Stimulated activated CD4-positive, alpha-beta T cell treated with anti-CD3 and anti-CD28 coated beads, Interleukin-4, amount 100 ng/mL, for 48 hours (primary cell): ENCODE results near the gene SARDH.
"Not testable (repeated sequence)": the region's sequence is repeated elsewhere in the genome, so short reads cannot be mapped to it uniquely, and the experiment has no call there.

ENCODE experiments used
- DNase-seq, 2 donors: peaks; one replicate each; pipeline ENCODE4 v3.0.0-alpha.2; 2020; ENCODE audit warnings: low read depth in 2 of 2

SARDH gene

DNA sequence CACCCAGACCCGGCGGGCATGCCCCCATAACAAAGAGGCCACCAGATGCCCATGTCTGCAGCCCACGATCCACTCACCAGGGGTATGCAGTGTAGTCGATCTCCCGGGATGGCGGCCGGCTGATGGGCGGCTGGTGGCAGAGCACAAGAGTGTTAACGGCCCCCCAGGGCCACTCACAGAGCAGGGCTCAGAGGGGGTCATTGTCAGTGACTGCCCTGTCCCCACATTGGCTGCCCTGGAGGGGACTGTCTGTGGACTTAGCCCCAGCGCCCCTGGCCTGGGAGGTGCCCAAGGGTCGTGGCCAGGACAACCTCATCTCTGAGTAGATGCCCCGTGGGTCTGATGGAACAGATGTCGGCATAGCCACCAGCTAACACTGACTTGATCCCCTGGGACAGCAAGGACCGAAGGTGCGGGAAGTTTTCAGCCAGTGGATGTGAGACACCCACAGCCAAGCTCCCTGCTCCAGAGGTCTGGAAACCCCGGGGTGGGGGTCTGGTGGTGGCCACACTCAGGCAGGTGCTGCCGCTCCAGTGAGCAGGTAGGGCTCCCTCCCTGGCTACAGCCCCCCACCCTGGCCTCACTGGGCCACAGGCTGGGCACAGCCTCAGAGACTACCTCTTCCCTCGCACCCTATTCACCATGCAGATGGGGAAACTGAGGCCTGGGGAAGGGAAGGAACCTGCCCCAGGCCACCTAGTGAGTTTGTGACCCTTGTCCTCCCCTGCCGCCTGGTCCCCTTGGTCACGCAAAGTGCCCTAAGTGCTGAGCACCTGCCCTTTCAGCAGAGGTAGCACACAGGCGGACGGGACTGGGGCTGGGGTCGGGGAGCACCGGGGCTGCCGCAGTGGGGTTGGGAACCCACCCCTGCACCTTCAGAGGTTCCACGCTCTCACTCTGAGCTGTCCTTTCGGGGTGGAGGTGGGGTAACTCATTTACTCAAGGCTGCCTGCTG, 38.1 kb upstream of the SARDH start:
- no peak for DNase-seq

DNA sequence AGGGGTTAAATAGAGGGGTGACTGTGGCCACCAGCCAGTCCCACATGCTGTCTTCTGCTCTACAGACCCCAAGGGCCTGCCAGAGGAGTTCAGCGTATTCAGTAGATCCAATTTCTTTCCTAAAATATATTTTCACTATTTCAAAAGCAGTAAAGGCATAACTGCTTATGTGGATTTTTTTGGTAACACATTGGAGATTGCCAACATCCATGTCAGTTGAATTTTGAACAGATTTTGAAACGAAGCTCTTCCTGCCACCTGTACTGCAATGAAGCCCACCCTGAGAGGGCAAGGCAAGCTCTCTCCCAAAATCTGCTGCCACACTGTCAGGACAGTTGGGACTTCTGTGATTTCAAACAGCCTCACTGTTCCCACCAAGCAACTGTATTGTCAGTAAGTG, 37.1 kb upstream of the SARDH start:
- DNase-seq: no peak

DNA sequence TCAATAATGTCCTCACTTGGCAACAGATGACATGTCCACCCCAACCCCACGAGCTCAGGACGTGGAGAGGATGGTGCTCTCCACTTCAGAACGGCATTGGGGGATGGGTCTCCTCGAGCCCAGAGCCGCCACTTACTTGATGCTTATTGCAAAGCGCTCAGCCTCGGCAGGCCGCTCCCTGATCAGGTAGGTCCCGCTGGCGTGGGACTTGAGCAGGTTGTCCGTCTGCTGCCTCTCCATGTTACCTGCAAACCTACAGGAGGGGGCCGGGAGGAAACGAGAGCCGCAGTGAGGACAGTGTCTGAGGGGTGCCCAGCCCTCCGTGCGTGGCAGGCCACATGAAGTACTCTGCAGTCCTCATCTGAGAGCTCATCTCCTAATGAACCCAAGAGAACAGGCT, 36.6 kb upstream of the SARDH start:
- no peak for DNase-seq

DNA sequence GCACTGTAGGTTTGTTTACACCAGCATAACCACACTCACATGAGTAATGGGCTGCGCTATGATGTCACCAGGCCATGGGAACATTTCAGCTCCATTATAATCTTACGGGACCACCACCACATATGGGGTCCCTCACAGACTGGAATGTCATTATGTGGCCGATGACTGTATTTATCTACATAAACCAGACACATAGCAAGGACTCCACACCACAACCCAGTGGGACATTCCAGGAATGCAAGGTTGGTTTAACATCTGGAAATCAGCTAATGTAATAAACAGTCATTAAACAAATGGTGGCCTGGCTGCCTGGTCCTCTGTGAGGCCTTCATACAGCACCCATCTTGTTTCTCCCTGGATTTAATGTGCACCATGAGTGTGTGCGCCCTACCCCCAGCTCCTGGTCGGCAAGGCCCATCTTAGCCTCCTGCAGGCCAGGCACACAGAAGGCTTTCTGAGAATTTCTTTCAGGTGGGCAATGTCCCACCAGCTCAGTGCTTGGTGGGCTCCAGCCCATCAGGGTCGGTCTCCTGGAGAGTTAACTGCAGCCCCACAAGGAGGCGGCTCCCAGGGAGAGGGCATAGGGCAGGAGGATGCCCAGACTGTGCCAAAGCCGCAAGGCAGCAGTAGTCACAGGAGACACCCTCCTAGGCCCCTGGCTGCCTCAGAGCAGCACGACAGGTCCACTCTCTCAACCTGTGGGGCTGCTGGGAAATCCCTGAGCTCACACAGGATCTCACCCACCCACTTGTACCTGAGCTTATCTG, 35.9 kb upstream of the SARDH start:
- no peak for DNase-seq

DNA sequence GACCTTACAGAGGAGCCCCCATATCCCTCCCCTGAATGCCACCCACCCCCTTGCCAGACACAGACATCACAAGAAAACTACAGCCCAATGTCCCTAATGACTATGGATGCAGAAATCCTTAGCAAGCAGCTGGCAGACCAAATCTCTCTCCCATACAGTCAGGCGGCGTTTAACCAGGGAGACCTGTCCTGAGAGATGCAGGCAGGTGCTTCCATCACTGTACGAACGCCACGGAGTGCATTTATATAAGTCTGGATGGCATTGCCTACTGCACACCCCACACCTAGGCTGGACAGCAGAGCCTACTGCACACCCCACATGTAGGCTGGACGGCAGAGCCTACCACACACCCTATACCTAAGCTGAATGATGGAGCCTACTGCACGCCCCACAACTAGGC, 34.4 kb upstream of the SARDH start:
- DNase-seq: no peak

DNA sequence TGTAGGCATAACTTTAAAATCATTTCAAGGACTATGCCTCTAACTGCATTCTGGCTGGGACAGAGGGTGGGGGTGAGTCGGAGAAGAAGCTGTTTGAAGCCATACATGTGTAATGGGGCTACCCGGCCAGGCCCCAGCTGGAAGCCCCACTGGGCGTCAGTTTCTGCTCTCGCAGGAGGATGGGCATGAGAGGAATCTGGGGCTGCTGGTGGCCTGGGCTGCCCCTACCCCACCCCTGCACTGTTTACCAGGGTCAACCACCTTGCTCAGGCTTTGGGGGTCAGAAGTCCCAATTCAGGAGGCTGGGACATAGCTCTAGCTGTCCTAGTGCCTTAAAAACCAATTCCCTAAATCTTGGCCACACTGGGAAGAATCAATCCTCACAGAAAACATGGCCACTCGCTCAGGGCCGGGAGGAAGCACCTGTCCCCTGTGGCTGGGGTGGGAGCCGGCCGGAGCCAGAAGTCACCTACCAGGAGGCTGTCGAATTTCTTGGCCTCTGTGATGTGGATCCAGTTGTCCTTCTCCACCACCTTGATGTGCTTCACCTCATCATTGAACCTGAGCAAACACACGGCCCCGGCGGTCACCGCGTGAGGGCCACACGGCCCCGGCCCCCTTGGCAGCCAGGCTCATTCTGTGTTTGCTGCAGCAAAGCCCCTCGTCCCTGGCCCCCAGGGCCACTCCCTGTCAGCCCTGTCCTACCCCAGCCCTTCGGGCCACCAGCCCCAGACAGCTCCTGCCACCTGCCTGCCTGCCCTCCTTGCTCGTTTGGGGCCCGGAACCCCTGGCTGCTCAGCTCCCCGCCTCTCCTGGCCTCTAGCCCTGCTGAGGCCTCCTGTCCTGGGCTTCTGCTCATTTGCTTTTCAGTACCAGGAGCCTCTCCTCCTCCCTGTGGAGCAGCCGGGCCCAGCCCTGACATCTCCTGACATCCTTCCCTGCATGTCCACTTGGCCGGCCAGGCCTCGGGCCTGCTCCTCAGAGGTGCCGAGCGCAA, 33.6 kb upstream of the SARDH start:
- DNase-seq: no peak

DNA sequence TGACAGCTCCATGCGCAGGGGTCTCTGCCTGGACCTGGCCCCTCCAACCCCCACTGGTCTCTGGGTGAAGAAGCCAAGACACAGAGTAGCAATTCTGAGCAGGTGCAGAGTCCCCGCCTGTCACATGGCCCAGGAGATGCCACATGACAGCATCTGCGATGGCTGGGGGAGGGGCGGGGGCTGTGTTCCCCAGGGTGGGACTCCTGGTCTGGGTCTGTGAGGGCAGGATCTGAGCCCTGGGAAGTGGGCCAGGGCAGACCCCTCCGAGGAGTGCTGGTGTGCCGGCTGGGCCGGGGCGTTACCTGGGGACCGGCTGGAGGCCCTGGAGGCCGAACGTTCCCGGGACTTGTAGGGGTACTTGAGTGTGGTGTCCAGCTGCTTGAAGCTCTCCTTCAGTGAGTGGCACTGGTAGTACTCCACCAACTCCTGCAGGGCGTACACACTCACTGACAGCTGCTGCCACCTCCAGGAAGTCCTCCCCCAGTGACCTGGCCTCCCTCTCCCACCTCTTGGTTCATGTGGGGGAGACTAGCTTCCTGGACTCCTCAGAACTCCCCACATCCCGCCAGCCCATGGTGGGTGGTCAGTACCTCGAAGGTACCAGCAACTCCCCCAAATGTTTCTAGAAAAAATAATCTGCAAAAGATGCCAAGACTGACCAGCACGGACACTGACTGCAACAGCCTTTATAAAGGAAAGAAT, 32.1 kb upstream of the SARDH start:
- no peak for DNase-seq

DNA sequence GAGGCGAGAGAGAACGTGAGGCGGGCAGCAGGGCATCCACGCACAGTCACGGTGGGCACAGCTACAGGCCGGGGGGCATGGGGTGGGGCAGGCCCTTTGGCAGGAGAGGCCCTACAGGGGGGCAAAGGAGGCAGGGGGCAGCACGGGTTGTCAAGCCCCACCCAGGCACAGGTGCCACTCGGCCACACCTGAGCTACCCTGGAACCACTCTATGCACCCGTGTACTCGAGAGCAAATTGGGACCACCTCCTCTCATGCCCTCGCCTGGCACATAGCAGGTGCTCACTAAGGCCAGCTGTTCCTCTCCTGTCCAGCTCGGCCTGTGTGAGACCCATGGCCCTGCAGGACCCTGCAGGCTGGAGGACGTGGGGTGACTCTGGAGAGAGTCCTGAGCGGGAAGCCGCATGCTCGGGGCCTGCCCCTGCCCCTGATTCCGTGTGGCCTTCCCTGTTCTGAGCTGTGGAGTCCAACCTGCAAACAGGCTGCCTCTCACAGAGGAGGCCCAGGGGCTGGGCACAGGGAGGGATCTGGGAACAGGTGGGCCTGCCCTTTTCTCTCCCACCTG, 31.4 kb upstream of the SARDH start:
- no peak for DNase-seq

DNA sequence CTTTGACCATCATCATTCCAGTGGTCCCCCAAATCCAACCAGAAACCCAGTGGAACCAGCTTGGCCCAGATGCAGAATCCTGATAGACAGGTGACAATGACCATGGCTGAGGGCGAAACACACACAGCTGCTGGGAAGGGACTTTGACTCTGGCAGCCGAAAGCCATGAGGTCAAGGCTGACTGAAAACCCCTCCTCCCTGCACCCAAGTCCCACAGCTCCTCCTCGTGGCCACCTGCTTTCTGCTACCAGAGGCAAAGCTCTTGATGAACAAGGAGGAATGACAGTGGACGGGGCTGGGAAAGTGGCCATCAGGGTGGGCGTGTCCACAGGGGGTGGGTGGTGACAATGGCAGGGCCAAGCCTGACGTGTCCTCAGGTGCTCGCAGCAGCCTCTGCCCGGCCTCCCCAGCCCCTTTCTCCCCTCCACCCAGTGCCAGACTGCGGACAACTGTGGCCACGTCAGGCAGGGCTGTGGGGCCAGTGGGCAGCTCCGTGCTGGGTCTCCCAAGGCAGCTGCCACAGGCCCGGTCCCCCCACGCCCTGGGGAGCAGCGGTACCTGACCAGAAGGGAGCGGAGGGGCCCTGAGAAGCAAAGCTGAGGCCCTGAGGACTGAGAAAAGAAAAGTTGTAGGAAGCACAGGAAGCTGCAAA, 30.8 kb upstream of the SARDH start:
- DNase-seq: no peak

DNA sequence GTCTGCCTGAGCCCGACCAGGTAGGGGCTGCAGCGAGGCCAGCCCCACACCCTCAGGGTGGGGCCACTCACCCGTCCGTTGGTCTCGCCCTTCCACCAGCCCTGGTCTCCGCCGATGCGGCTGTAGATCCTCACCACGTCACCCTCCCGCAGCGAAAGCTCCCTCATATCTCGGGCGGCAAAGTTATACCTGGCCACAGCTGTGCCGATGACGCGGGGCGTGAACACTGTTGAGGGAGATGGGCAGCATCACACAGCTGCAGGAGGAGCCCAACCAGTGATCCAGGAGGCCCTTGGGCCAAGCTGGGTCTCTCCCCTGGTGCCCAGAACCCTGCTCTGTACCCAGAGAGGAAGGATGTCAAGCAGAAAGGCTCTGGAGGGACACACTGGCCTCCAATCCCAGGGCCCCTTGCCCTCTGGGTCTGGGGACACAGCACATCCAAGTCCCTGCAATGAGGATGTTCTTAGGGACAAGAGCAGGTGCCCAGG, 30.3 kb upstream of the SARDH start:
- DNase-seq: no peak

DNA sequence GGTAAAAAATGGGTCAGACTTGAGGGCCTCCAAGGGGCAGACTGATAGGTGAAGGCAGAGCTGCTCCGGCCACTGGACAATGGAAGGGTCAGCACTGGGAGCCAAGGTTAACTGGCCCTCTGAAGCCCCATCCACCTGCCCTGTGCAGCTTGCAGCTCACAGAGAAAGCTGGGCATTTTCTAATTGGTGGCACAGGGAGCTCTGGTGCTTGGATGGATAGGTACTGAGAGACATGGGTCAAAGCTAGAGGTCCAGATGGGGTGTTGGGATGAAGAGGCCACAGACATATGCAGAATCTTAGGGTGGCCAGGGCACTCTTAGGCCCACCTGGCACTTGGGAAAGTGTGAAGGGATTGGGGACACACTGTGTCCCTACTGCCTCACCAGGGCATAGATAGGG, 29.5 kb upstream of the SARDH start:
- DNase-seq: no peak

DNA sequence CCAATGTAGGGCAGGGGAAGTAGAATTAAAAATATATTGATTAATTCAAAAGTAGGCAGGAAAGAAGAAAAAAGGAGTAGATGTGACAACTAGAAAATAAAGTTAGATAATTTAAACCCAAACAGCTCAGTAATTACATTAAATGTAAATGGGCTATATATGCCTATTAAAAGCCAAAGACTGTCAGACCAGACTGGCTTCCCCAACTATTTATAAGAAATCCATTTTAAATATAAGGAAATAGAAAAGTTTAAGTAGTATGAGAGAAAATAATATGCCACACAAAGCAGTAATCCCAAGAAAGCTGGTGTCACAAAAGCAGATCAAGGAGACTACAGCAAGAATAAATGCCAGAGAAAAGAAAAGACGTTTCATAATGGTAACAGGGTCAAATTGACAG, 28.9 kb upstream of the SARDH start:
- no peak for DNase-seq

DNA sequence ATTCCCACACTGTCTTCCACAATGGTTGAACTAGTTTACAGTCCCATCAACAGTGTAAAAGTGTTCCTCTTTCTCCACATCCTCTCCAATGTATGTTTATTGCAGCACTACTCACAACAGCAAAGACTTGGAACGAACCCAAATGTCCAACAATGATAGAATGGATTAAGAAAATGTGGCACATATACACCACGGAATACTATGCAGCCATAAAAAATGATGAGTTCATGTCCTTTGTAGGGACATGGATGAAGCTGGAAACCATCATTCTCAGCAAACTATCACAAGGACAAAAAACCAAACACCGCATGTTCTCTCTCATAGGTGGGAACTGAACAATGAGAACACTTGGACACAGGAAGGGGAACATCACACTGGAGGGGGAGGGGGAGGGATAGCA, 28.1 kb upstream of the SARDH start:
- not testable (repeated sequence) for DNase-seq

DNA sequence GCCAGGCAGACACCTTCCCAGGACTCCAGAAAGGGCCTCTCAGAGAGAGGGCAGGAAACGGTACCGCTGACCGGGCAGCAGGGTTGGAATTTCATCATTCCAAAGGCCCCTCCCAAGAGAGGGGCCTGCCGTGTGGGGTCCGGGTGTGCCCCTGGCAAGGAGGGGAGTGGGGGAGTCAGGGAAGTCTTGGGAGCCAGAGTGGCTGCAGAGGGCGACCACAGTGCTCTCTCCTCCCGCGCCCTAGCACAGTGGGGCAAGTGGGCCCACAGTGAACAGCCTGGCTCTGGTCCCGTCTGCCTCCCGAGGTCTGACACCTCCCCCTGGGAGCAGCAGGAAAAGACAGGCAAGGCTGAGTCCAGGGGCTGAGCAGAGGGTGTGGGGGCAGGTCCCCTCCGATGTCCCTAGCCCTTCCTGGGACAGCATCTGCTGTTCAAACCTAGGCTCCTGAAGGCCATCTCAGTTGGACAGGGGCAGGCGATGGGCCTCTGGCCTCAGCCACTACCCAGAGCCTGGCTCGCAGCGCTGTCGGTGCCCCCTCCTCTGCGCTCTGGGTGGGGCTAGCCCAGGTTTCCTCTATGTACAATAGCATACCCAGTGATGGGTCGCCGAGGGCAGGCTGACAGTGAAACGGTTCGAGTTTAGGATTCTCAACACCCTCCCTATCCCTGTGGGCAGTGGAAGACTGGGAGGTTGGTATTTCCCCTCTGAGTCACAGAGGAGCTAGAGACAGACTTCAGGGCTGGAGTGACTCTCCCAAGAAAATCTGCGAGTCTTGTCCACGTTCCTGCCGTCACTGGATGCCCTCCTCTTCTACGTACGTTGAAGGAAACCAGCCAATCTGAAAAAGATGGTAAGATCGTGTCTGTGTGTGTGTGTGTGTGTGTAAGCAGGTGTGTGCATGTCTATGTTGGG, 25.4 kb upstream of the SARDH start:
- DNase-seq: no peak

DNA sequence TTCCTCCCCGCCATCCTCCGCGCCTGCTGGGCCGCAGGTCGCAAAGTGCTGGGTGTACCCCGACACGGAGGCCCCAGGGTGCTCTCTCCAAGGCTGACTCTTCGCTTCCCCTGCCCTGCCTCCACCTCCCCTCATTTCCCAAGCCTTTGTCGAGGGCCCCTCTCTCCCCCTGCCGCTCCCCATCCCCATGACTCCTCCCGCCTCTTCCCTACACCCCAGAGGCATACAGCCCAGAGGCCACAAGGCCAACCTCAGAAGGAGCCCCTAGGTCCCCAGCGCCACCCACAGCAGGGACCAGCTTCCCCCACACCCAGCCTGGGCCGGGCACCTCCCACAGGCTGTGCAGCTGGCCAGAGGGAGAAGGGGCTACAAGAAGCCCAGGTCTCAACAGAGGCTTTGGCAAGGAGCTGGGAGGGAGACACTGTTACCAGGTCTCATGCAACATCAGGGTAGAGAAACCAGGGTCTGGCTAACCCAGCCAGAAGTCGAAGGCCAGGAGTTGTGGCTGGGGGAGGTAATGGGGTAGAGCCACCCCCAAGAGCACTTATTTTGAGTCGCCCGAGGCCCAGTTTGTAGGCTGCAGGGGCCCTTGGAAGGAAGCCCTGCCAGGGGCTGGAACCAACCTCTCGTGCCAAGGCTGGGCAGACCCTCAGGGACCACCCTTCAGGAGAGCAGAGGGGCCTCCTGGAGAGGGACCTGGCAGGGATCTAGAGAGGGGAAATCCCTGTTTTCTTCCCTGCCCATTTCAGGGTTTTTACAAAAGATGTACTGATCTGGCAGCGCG, 24.5 kb upstream of the SARDH start:
- DNase-seq: no peak

DNA sequence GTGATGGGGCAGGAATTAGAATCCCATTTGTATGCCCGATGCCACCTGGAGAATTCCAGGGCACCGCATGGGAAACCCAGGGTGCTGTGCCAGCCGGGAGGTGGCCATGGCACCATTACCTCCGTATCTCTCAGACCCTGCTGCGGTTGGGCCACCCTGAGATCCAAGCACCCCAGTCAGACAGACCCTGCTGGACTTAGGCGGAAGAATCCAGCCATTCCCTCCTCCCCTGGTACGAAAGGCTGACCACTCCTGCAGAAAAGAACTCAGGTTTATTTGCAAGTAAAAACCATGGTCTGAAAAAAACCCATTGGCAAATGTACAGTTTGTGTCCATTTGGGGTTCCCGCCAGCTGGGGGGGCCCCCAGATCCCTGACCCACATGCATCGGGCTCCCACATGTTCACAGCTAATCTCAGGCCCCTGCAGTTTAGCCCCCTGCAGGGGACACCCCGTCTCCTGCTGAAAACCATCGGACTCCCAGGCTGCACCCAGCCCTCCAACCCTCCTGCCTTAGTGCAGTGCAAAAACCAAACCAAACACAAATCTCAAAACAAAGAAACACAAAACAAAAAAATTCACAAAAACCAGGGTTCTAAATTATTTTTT, 23.6 kb upstream of the SARDH start:
- DNase-seq: no peak

DNA sequence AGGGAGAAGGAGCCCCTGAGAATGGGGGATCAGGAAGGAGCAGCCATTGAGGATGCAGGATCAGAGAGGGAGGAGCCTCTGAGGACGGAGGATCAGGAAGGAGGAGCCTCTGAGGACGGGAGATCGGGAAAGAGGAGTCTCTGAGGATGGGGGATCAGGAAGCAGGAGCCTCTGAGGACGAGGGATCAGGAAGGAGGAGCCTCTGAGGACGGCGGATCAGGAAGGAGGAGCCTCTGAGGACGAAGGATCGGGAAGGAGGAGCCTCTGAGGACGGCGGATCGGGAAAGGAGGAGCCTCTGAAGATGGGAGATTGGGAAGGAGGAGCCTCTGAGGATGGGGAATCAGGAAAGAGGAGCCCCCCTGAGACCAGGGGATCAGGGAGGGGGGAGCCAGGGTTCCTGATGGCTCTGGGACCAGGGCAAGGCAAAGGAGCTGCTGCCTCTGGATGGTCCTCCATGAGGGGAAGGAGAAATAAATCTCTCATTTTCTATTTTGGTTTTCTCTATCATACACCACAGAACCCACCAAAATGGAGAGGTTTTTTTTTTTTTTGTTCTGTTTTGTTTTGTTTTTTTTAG, 22.6 kb upstream of the SARDH start:
- no peak for DNase-seq
